Measurements from ENCODE around the gene CHI3L1.

The CHI3L1 gene

DNA sequence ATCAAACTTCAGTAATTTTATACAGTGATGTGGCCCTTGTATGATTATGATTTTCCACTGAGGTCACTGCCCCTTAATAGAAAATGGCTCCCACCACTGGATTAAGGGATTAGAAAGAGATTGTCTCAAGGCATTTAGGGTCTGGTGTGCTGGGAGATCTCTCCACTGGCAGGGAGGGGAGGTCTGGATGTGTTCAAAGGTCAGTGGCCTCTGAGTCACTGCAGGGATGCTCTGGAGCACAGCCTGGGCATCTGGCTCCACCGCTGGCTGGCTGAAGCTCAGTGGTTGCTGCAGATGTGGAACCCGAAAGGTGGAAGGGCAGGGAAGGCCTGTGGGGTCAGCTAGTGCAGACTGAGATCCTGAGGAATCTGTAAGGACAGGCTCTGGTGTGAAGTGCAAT lies 18.3 kb upstream of the CHI3L1 start:
- no peak for DNase-seq

DNA sequence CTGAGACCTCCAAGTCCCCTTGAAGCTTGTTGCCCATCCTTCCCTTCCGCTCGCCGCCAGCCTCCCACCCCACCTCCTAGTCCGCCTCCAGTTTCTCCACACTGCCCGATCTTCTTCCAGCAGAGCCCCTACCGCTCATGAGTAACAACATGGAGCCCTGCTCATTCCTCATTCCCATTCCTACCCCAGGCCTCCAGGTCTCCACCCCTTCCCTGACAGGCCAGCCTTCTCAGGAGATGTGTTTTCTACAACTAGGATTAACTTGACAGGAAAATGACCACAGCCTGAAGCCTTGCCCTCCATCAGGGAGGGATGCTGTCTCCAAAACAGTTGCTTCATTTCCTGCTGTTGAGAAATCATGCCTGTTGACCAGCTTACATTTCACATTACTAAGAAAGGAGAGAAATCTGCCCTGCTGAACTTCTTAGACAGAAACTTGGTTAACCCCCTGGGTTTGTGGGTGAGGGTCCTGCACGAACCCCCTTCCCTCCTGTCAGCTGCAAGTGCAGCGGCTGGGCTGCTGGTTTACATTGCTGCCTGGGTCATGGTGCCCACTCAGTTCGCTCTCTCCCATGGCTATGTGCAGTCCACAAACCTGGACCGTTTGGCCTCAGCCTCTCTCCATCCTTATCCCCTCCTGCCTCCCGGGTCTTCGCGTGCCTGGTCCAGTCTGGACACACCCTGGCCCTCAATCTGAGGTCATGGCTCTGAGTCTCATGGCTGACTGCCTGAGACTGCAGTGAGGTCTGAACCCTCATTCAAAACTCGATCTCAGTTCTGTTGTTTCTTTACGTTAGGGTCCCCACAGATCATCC lies 16.1 kb upstream of the CHI3L1 start:
- DNase-seq: peak; percentile 84 to 85

GRCh38 chr1:203201516-203202205 lies 15.2 kb upstream of the CHI3L1 start:
- DNase-seq: no peak

DNA sequence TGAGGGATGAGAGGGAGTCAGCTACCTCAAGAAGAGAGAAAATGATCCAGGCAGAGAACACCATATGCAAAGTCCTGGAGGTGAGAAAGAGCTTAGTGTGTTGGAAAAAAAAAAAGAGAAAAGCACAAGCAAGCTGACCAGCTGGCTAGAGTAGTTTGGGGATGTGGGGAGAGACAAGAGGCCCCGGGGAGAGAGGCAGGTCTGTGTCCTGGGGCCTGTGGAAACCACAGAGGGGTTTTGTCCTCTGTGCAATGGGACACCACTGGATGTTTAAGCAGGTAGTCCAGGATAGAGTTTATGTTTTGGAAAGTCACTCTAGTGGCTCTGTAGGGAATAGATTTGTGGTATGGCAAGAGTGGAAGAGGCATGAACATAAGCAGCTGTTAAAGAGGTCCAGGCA lies 14.4 kb upstream of the CHI3L1 start:
- no peak for DNase-seq

GRCh38 chr1:203199816-203200571 lies 13.5 kb upstream of the CHI3L1 start:
- peak; percentile 24 to 32 for DNase-seq

DNA sequence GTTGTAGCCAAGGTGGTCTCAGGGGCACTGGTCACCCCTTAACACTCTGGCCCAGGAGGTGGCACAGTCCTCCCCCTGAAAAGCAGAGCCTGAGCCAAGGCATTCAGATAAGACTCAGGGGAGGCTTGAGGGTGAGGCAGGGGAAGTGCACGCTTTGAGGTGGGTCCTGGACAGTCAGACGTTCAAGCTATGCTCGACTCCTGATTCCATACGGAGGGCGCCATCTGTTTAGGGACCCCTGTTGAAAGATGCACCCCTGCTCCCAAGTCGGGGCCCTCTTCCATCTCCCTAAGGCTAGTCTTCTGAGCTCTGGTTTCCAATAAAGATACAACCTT lies 12.9 kb upstream of the CHI3L1 start:
- DNase-seq: no peak

GRCh38 chr1:203199002-203199401 lies 12.5 kb upstream of the CHI3L1 start:
- DNase-seq: no peak

DNA sequence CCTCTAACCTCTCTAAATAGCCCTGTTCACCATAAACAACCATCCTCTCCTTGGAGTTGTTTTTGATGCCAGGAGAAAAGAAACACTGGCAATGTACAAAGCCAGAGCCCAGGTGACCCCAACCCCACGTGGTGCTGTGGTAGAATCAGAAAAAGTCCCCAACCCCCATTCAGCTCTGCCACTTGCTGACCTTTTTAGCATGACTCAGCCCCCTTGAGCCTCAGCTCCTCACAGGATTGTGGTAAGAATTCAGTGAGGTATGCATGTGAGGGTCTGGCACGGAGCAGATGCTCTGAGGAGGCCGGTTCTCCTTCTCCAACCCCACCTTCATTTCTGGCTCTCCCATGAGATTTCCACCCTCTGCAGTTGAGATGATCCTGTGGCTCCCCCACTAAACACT lies 11.1 kb upstream of the CHI3L1 start:
- no peak for DNase-seq

- DNase-seq: no peak
These were observed 9.9 kb upstream of the CHI3L1 start for GRCh38 chr1:203196371-203196770.

DNA sequence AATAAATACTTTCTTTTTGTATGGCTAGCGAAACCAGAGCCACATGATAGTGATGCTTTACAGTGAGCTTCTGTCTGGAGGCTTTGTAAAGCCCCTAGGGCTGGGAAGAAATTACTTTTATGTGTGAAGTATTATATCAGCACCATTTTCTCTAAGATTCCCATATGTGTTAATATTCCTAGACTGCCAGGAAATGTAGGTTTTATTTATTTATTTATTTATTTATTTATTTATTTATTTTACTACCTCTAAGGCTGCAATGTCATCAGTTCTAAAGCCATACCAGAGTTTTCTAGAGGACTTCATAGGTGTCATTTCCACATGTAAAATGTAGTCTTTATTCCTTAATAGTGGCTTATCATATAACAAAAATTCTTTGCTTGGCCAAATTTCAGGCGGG lies 4.4 kb upstream of the CHI3L1 start:
- DNase-seq: no peak

GRCh38 chr1:203189951-203190352 lies 3.4 kb upstream of the CHI3L1 start:
- DNase-seq: no peak

DNA sequence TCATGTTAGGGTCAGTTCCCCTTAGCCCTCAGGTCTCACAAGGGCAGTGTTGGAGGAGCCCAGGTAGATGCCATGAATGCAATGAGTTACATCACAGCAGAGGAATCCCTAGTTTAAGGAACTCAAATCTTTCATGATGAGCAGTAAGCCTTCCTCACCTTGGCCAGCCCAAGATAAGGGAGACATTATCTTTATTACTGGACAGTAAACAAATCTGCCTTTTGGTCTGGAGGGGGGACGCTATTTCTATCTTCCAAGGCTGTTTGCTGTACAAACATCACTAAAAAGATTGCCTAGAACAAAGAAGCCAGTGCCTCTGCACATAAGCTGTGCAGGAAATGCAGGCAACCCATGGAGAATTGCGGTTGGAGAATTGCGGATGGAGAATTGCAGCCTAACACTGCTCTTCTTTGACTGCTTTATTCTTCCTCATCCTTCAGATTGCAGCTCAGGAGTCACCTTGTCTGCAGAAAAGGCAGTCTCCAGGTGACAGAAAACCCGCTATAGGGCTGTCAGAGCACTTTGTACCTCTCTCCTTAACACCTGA lies 2.3 kb upstream of the CHI3L1 start:
- DNase-seq: no peak

DNA sequence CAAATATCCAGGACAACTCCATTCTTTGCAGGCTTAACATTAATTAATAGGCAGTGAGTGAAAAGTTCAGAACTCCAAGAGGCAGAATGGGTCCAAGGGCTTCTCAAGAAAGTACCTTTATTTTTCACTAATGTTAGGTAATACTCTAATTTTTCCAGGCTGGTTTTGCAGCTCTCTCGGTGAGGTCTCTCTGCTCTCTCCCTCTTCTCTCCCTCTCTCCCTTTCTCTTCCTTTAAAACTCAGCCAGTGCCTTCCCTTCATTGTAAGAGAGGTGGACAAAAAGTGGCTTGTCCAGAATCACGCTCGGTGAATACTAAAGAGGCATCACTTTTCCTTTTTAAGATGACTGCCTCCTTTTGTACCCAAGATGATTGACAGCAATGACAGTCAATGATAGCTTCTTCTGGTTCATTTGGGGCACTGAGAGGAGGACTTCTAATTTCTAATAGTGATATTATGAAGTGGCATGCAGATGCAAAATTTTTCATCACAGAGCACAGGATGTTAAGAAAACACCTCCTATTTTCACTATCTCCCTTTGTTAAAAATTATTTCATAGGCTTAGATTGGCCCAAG lies 1.3 kb upstream of the CHI3L1 start:
- DNase-seq: no peak

- DNase-seq: no peak
These were observed 791 bp upstream of the CHI3L1 start for GRCh38 chr1:203187304-203187685.

GRCh38 chr1:203186091-203186445 lies 436 bp downstream of the CHI3L1 start:
- no peak for DNase-seq

DNA sequence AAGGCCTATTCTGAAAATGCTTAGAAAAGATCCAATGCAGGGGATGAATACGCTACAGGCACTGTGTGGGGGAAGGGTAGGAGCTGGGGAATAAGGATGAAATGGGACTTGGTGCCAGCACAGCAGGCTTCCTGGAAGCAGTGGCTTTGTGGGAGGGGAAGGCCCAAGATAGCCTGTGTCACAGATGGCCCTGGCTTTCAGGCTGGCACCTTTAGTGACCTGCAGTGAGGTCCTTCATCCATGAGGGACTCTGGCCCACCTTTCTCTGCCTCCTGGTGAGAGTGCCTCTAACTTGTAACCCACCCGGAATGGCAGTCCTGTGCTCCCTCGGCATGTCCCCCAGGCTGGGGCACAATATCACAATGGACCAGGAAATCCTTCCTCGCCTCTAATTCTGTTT lies 919 bp downstream of the CHI3L1 start:
- DNase-seq: no peak

DNA sequence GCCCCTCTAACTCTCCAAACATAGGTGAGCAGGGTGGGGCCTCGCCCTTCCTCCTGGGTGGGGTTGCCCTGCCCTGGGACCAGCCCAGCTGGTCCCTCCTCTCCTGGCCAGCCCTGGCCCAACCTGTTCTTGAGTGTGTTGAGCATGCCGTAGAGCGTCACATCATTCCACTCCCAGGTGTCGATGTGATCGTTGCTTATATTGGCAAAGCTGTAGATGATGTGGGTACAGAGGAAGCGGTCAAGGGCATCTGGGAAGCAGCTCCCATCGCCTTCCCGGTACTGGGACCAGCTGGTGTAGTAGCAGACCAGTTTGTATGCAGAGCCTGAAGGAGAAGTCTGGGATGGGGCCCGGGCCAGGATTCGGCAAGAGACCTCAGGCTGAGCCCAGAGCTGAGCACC lies 1.4 kb downstream of the CHI3L1 start:
- no peak for DNase-seq

DNA sequence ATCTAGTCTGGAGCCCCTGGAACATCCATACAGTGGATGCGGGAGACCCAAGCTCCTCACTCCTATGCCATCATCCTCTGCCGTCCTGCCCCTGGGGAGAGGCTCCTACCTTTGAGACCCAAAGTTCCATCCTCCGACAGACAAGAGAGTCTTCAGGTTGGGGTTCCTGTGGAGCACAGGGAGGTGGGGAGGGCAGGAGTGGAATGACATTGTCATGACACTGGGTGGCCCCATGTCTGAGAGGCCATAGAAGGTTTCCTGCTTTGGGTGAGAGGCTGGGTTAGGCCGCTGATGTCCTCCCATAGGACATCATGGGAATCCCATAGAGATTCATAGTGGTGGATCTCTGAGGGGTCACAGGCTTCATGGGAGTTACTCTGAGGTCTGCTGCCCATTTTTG lies 2.0 kb downstream of the CHI3L1 start:
- no peak for DNase-seq

- DNase-seq: no peak
These were observed 2.7 kb downstream of the CHI3L1 start for GRCh38 chr1:203183828-203184227.

GRCh38 chr1:203182387-203182953 lies 4.0 kb downstream of the CHI3L1 start:
- DNase-seq: no peak

- no peak for DNase-seq
These were observed 4.7 kb downstream of the CHI3L1 start for GRCh38 chr1:203181586-203182386.
